Measurements from ENCODE around the gene CAPN11. TPM values are rescaled to one million over a fixed set of nuclear protein-coding genes. Genes with fewer than 3 reads are reported as not detected.

CAPN11 gene
- total and polyA plus RNA-seq, 9 of the 15 experiments (the other 6 are each of a cell fraction or from before 2014, with no cell fraction given): 0.03 to 0.61 (median 0.17) TPM; not detected in 1

DNA sequence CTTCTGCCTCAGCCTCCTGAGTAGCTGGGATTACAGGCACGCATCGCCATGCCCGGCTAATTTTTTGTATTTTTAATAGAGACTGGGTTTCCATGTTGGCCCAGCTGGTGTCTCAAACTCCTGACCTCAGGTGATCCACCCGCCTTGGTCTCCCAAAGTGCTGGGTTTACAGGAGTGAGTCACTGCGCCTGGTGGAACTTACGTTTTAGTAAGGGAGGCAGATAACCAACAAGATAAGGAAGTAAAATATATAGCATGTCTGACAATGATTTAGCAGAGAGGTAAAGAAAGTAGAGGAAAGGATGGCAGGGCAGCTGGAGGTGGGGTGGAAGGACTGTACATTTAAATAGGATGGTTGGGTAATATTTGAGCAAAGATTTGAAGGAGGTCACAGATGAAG, 45.3 kb downstream of the CAPN11 start (continued):
- TF ChIP-seq, protein P1, sequence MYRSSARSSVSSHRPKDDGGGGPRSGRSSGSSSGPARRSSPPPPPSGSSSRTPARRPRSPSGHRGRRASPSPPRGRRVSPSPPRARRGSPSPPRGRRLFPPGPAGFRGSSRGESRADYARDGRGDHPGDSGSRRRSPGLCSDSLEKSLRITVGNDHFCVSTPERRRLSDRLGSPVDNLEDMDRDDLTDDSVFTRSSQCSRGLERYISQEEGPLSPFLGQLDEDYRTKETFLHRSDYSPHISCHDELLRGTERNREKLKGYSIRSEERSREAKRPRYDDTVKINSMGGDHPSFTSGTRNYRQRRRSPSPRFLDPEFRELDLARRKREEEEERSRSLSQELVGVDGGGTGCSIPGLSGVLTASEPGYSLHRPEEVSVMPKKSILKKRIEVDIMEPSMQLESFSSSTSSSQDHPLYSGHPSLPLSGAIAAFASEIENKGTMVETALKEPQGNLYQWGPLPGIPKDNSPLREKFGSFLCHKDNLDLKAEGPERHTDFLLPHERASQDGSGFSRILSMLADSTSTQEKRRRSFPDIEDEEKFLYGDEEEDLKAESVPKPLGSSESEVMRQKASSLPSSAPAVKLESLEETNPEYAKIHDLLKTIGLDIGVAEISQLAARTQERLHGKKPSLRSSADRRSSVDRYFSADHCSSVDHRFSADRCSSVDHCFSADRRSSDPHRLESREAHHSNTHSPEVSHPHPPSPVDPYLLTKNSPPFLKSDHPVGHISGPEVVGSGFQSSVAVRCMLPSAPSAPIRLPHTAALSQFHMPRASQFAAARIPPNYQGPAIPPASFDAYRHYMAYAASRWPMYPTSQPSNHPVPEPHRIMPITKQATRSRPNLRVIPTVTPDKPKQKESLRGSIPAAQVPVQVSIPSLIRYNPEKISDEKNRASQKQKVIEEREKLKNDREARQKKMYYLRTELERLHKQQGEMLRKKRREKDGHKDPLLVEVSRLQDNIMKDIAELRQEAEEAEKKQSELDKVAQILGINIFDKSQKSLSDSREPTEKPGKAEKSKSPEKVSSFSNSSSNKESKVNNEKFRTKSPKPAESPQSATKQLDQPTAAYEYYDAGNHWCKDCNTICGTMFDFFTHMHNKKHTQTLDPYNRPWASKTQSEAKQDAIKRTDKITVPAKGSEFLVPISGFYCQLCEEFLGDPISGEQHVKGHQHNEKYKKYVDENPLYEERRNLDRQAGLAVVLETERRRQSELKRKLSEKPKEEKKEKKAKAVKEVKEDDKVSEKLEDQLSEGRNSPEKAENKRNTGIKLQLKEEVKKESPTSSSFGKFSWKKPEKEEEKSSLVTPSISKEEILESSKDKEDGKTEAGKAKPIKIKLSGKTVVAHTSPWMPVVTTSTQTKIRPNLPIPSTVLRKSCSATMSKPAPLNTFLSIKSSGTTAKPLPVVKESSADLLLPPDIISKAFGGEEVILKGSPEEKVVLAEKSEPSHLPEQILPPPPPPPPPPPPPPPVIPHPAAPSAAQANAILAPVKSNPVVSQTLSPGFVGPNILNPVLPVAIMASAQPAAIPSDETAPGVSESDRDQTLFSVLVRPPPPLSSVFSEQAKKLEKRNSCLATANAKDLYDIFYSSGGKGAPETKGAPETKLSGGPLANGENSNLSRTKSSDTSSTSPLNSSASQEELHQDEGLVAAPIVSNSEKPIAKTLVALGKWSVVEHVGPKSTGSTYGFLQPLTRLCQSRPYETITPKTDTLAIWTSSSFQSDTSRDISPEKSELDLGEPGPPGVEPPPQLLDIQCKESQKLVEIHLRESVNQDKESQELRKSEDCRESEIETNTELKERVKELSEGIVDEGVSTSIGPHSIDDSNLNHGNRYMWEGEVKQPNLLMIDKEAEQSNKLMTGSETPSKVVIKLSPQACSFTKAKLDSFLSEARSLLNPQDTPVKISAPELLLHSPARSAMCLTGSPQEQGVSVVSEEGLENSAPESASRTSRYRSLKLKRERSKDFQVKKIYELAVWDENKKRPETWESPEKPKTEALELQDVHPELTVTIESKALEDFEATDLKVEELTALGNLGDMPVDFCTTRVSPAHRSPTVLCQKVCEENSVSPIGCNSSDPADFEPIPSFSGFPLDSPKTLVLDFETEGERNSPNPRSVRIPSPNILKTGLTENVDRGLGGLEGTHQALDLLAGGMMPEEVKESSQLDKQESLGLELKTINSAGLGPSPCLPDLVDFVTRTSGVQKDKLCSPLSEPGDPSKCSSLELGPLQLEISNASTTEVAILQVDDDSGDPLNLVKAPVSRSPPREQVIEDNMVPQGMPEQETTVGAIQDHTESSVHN (IDR thresholded peaks at IDR 0.05; ENCODE audit: borderline replicate concordance in 1 of 2, low read depth in 1 of 2): peak in 1 of 2 experiments; percentile 75; a peak in 2 of 4 replicates
- TF ChIP-seq TEAD4 (IDR thresholded peaks at IDR 0.05; ENCODE audit: low read length) (peak; percentile 50; the same call in 1 of the 2 replicates), TEAD4 (CRISPR knock-in tag; IDR thresholded peaks at IDR 0.05; ENCODE audit: borderline replicate concordance) (no peak), NCOA1 (IDR thresholded peaks at IDR 0.05; ENCODE audit: low read depth) (peak; percentile 62; the same call in 1 of the 2 replicates), CBFB (CRISPR knock-in tag; IDR thresholded peaks at IDR 0.05) (no peak), GATA2 (CRISPR knock-in tag; IDR thresholded peaks at IDR 0.05) (peak; percentile 85), GATAD2A (IDR thresholded peaks at IDR 0.05) (0 out of 2 replicates have a peak, but pooled peaks have one; percentile 18), ARID1B (IDR thresholded peaks at IDR 0.05) (peak; percentile 90), NR2C1 (IDR thresholded peaks at IDR 0.05) (peak; percentile 26; the same call in 1 of the 2 replicates), NR2C1 (tag; IDR thresholded peaks at IDR 0.05) (no peak), CREM (IDR thresholded peaks at IDR 0.05; ENCODE audit: low read depth) (0 out of 2 replicates have a peak, but pooled peaks have one; percentile 10), SMARCC2 (IDR thresholded peaks at IDR 0.05; ENCODE audit: low read depth) (peak; percentile 83; the same call in 1 of the 2 replicates), NEUROD1 (IDR thresholded peaks at IDR 0.05; ENCODE audit: borderline replicate concordance, low read depth, low read length, partially characterized antibody) (peak; percentile 13), POLR2AphosphoS5 (IDR thresholded peaks at IDR 0.05; ENCODE audit: control insufficient read depth, insufficient read depth, low read depth, low read length) (no peak)
- TF ChIP-seq, protein P2, sequence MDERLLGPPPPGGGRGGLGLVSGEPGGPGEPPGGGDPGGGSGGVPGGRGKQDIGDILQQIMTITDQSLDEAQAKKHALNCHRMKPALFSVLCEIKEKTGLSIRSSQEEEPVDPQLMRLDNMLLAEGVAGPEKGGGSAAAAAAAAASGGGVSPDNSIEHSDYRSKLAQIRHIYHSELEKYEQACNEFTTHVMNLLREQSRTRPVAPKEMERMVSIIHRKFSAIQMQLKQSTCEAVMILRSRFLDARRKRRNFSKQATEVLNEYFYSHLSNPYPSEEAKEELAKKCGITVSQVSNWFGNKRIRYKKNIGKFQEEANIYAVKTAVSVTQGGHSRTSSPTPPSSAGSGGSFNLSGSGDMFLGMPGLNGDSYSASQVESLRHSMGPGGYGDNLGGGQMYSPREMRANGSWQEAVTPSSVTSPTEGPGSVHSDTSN (CRISPR knock-in tag; IDR thresholded peaks at IDR 0.05; ENCODE audit: low read depth): no peak
- TF ChIP-seq, protein P2 (tag; conservative IDR thresholded peaks at IDR 0.05; ENCODE audit: low read depth): peak; percentile 79
- TF ChIP-seq, protein P3, sequence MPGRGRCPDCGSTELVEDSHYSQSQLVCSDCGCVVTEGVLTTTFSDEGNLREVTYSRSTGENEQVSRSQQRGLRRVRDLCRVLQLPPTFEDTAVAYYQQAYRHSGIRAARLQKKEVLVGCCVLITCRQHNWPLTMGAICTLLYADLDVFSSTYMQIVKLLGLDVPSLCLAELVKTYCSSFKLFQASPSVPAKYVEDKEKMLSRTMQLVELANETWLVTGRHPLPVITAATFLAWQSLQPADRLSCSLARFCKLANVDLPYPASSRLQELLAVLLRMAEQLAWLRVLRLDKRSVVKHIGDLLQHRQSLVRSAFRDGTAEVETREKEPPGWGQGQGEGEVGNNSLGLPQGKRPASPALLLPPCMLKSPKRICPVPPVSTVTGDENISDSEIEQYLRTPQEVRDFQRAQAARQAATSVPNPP (IDR thresholded peaks at IDR 0.05; ENCODE audit: borderline replicate concordance, insufficient read depth, insufficient read length): no peak

All from K562 (cell line).